ENCODE results near the gene LIMS2.
A peak's percentile ranks its signal among the peaks of the same experiment; 100 is the strongest.

LIMS2 gene

DNA sequence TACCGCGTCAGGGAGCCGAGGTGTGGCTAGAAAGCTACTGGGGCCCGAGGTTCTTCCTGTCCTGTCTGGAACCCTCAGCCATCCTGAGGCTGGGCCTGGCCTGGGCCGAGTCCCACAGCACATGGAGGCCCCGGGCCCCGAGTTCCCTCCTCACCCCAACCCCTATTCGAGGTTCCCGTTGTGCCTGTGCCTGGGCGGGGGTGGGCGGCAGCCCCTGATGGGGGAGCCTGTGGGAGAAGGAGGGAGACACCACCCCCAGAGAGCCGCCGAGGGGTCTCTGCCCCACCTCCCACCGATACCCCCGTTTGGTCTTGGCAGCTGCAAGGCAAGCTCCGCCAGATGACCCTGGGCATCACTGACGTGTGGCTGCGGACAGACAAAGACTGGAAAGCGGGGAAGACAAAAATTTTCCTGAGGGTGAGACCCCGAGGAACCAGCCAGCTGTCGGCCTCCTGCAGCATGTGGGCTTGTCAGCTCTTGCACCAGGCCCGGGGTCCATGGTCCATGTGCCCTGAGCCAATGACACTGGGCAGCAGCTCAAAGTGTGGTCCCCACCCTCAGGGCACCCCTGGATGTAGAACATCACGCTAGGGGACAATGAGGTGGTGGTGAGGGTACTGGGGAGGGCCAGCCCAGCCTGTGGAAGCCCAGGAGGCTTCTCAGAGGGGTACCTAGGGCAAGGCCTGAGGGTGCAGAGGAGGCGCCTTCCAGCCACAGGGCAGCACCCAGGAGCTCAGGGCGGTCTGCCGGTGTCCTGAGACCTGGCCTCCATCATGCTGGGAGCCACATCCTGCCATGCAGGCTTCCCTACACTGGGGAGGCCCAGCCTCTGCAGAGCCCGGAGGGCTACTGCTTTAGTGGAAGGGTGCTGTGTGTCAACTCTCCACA is 81.9 kb downstream of the LIMS2 start:
- in situ Hi-C loops (cut with MboI; ENCODE audit: low sequenced_read_pairs) = no loop called here
- Histone ChIP-seq H3K36me3 (replicated peaks) (no peaks in the 10 kb centered on the region), H3K4me3 (no peak overlapping the region), H3K4me1 (no peaks in the 10 kb centered on the region), H3K27me3 (ENCODE audit: low read depth) (no peaks in the 10 kb centered on the region), H3K9me3 (no peaks in the 10 kb centered on the region)
- no peak for DNase-seq (ENCODE audit: low spot score in 2 of 2)

DNA sequence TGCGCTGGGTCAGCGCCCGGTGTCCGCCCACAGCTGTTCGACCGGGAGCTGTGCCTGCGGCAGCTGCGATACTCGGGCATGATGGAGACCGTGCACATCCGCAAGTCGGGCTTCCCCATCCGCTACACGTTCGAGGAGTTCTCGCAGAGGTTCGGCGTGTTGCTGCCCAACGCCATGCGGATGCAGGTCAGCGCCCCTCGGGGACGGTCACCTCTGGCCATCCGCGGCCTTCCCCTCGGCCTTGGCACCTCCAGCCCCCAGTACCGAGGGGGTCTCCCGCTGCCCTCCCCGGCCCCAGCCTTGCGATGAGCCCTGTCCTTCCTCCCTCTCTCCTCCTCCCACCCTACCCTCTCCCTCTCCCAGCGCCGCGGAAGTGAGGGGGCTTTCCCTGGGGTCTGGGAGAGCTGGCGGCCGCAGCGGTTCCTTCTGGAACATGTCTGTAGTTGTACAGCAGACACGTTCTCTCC is 82.5 kb downstream of the LIMS2 start:
- Histone ChIP-seq H3K9me3 (no peaks in the 10 kb centered on the region), H3K36me3 (replicated peaks) (no peaks in the 10 kb centered on the region), H3K27me3 (ENCODE audit: low read depth) (no peaks in the 10 kb centered on the region), H3K4me1 (no peaks in the 10 kb centered on the region), H3K4me3 (no peak overlapping the region)
- no peak for DNase-seq (ENCODE audit: low spot score in 2 of 2)
- in situ Hi-C loops (cut with MboI; ENCODE audit: low sequenced_read_pairs) = no loop called here

DNA sequence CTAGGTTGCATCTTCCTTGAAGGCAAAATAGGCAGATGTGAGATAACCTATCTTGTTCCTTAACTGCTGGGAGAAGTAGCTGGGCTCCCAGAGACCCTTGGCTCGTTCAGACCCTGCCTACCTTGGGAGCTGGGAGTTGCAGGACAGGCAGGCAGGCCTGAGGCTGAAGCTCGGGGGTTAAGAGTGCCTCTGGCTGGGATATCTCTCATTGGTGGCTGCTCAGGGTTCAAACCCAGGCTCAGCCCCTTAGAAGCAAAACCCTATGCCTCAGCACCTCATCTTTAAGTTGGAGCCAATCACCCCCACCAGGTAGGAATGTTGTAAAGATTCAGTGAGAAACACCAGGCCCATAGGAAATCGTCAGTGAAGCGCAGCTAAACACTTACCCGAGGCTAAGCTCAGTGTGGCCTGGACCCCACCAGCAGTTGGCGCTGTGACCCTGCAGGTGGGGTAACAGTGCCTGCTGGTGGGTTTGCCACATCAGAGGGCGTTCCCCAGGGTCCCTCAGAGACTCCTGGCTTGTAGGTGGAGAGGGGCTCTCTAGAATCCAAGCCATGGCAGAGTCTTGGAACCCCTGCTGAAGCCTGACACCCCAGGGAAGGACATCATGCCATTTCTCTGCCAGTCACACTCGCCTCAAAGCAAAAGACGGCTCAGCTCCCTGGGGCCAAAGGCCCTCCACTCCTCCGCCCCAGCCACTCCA is 84.0 kb downstream of the LIMS2 start:
- no peaks in the 10 kb centered on the region for H3K36me3 ChIP-seq (replicated peaks)
- peak; percentile 24 to 76 for DNase-seq (ENCODE audit: low spot score in 2 of 2)
- H3K4me3 ChIP-seq = no peak overlapping the region
- H3K4me1 ChIP-seq = no peaks in the 10 kb centered on the region
- H3K9me3 ChIP-seq = no peaks in the 10 kb centered on the region
- no peaks in the 10 kb centered on the region for H3K27me3 ChIP-seq (ENCODE audit: low read depth)
- in situ Hi-C loops (cut with MboI; ENCODE audit: low sequenced_read_pairs) = no loop called here

DNA sequence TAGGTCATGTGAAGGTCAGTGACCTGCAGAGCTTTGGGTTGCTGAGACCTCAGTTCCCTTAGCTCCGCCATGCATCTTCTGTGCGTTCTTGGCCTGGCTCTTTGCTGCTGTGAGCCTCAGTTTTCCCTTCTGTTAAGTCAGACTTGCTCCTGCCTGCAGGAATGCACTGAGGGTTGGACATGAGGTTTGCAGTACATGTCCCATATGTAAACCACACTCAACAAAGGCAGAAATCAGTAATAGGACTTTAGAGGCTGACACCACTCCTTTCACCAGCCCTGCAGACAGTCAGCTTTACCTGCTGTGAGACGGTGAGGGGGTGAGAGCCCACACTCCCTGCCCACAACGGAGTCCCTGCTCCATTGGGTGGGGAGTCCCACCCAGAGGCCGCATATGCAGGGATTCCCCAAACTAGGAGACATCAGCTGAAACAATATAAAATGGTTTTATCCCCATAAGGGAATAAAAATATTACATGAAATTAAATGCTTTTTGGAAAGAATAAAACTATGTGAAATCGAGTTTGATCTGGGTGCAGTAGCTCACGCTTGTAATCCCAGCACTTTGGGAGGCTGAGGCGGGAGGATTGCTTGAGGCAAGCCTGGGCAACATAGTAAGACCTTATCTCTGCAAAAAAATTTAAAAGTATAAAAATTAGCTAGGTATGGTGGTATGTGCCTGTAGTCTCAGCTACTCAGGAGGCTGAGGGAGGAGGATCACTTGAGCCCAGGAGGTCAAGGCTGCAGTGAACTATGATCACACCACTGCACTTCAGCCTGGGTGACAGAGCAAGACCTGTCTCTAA is 84.7 kb downstream of the LIMS2 start:
- H3K27me3 ChIP-seq (ENCODE audit: low read depth) = no peaks in the 10 kb centered on the region
- no peaks in the 10 kb centered on the region for H3K4me1 ChIP-seq
- no peak overlapping the region for H3K4me3 ChIP-seq
- no peaks in the 10 kb centered on the region for H3K36me3 ChIP-seq (replicated peaks)
- DNase-seq (ENCODE audit: low spot score in 2 of 2) = no peak
- no peaks in the 10 kb centered on the region for H3K9me3 ChIP-seq
- in situ Hi-C loops (cut with MboI; ENCODE audit: low sequenced_read_pairs) = no loop called here

DNA sequence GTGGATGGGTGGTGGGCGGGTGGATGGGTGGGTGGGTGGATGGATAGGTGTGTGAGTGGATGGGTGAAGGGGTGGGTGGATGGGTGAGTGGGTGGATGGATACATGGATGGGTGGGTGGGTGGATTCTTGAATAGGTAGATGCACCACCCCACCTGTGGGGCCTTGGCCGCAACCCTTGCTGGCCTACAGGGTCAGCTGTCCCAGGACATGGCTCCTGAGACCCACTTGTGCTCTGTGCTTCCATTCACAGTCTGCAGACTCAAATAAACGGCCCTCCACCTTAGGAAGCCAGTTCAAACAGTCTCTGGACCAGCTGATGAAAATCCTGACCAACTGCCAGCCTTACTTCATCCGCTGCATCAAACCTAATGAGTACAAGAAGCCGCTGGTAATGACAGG is 85.5 kb downstream of the LIMS2 start:
- in situ Hi-C loops (cut with MboI; ENCODE audit: low sequenced_read_pairs) = no loop called here
- DNase-seq (ENCODE audit: low spot score in 2 of 2) = no peak
- no peaks in the 10 kb centered on the region for H3K4me1 ChIP-seq

DNA sequence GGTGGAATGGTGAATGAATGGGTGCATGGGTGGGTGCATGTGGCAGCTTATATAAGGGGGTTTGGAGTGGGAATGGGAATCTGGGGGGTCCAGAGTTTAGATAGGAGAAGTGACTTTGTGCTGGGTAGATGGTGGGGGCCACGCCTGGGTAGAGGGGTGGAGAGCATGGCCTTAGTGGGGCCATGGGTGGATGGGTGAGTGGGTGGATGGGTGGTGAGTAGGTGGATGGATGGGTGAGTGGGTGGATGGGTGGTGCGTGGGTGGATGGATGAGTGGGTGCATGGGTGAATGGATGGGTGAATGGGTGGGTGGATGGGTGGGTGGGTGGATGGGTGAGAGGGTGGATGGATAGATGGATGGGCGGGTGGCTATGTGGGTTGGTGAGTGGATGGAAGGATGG is 86.0 kb downstream of the LIMS2 start:
- H3K27me3 ChIP-seq (ENCODE audit: low read depth) = no peaks in the 10 kb centered on the region
- no peaks in the 10 kb centered on the region for H3K9me3 ChIP-seq
- H3K4me1 ChIP-seq = no peaks in the 10 kb centered on the region
- DNase-seq (ENCODE audit: low spot score in 2 of 2) = no peak
- H3K4me3 ChIP-seq = no peak overlapping the region
- no peaks in the 10 kb centered on the region for H3K36me3 ChIP-seq (replicated peaks)
- in situ Hi-C loops (cut with MboI; ENCODE audit: low sequenced_read_pairs) = no loop called here

More for the DNA sequence above, 85.5 kb downstream of the LIMS2 start:
- Histone ChIP-seq H3K27me3 (ENCODE audit: low read depth) (no peaks in the 10 kb centered on the region), H3K4me3 (no peak overlapping the region), H3K9me3 (no peaks in the 10 kb centered on the region), H3K36me3 (replicated peaks) (no peaks in the 10 kb centered on the region)

Measured in HAP-1 (cell line).